K562 (cell line): Measurements from ENCODE around the gene SYCN. TPM values are rescaled to one million over a fixed set of nuclear protein-coding genes. Genes with fewer than 3 reads are reported as not detected.

ENCODE experiments used
- E2F3 ChIP-seq: fragments of 250-450 bp; sonication (Bioruptor Pico); IDR thresholded peaks from 2 replicates; pipeline ENCODE4 v1.4.0; 2020; ENCODE audit warnings: mild to moderate bottlenecking
- GABPB1 ChIP-seq: sonication (generic); formaldehyde crosslinking; IDR thresholded peaks from 2 replicates; pipeline ENCODE4 v1.8.0; 2022; ENCODE audit warnings: mild to moderate bottlenecking, missing genetic modification reagents
- HCFC1 ChIP-seq: IDR thresholded peaks from 2 replicates; pipeline ENCODE4 v1.6.1; 2012; ENCODE audit warnings: low read depth, low read length, improper control_type of control experiment
- HDAC2 ChIP-seq: fragments of 450-650 bp; IDR thresholded peaks from 2 replicates; pipeline ENCODE4 v1.6.1; 2016; ENCODE audit warnings: mild to moderate bottlenecking
- HNRNPL ChIP-seq: fragments of 200-400 bp; formaldehyde crosslinking; IDR thresholded peaks from 2 replicates; pipeline ENCODE4 v1.6.1; 2017; ENCODE audit warnings: low read depth, mild to moderate bottlenecking, low read length
- ID3 ChIP-seq, 2 experiments: fragments of 250-450 bp in 1 of 2; fragments of 450-650 bp in 1 of 2; sonication (Bioruptor Pico) in 1 of 2; IDR thresholded peaks; 2 replicates each; pipeline versions ENCODE4 v1.6.1 to v1.8.0; 2016 to 2021; ENCODE audit warnings: mild to moderate bottlenecking in 2 of 2, moderate library complexity in 2 of 2, missing compliant biosample characterization in 1 of 2, missing genetic modification characterization in 1 of 2
- KDM2B ChIP-seq: fragments of 250-450 bp; sonication (Bioruptor Pico); IDR thresholded peaks from 2 replicates; pipeline ENCODE4 v1.8.0; 2021; ENCODE audit warnings: mild to moderate bottlenecking, moderate library complexity
- MAZ ChIP-seq, 2 experiments: fragments of 450-650 bp in 1 of 2; sonication (generic) in 1 of 2; formaldehyde crosslinking; IDR thresholded peaks in 1 of 2; conservative IDR thresholded peaks in 1 of 2; 2 replicates each; pipeline versions ENCODE4 v1.4.0 to v1.5.0; 2020; ENCODE audit warnings: mild to moderate bottlenecking in 1 of 2, missing genetic modification reagents in 1 of 2
- REST ChIP-seq, 2 experiments: fragments of 450-650 bp; formaldehyde crosslinking in 1 of 2; IDR thresholded peaks; 2 replicates each; pipeline versions ENCODE4 v1.4.0 to v1.6.1; 2014 to 2020; ENCODE audit warnings: mild to moderate bottlenecking in 2 of 2, borderline replicate concordance in 1 of 2, low read depth in 1 of 2
- ZBTB33 ChIP-seq: sonication (generic); formaldehyde crosslinking; IDR thresholded peaks from 2 replicates; pipeline ENCODE4 v1.8.1; 2023; ENCODE audit warnings: mild to moderate bottlenecking, missing genetic modification reagents
- ZKSCAN3 ChIP-seq: fragments of 250-450 bp; sonication (Bioruptor Pico); IDR thresholded peaks from 2 replicates; pipeline ENCODE4 v1.4.0; 2020
- ZNF551 ChIP-seq: fragments of 250-450 bp; sonication (Bioruptor Pico); IDR thresholded peaks from 2 replicates; pipeline ENCODE4 v1.5.0; 2021; ENCODE audit warnings: mild to moderate bottlenecking, moderate library complexity
- ZNF57 ChIP-seq: fragments of 450-650 bp; formaldehyde crosslinking; IDR thresholded peaks from 2 replicates; pipeline ENCODE4 v1.4.0; 2020; ENCODE audit warnings: mild to moderate bottlenecking, moderate library complexity
- polyA plus RNA-seq, 8 experiments: library from polyadenylated mRNA; depleted of rRNA in 4 of 8; stranded (reverse) in 5 of 8; unstranded in 3 of 8; fragments of >200 nt; fragmentation: Nextera tagmentation in 2 of 8; fragmentation: Illumina TruSeq in 1 of 8; extraction: Ambion mirVana in 2 of 8; extraction: Trizol in 1 of 8; gene quantifications; 2 replicates each; pipeline versions ENCODE4 v1.2.1 to v1.2.3, GENCODE V29; 2011 to 2014; ENCODE audit warnings: inconsistent platforms in 1 of 8, missing spikeins in 1 of 8
- total RNA-seq, 7 experiments: library from RNA; depleted of rRNA in 6 of 7; stranded (reverse); fragments of >200 nt in 6 of 7; fragmentation: Illumina TruSeq in 2 of 7; extraction: Trizol in 2 of 7; gene quantifications; 2 replicates each; pipeline versions ENCODE4 v1.2.1 to v1.2.3, GENCODE V29; 2011 to 2021; ENCODE audit warnings: low replicate concordance in 1 of 7

The SYCN gene
- total and polyA plus RNA-seq, 9 of the 15 experiments (the other 6 are each of a cell fraction or from before 2014, with no cell fraction given) = not detected

GRCh38 chr19:39203372-39204341, at the start of gene SYCN (continued):
- TF ChIP-seq HNRNPL (peak; percentile 55; the same call in 1 of the 2 replicates), KDM2B (no peak), E2F3 (0 out of 2 replicates have a peak, but pooled peaks have one; percentile 38), REST (IDR thresholded peaks at IDR 0.05; ENCODE audit: borderline replicate concordance) (no peak), REST (CRISPR knock-in tag; IDR thresholded peaks at IDR 0.05; ENCODE audit: low read depth) (0 out of 2 replicates have a peak, but pooled peaks have one; percentile 41), MAZ (CRISPR knock-in tag; conservative IDR thresholded peaks at IDR 0.05 in 1 of 2, IDR thresholded peaks at IDR 0.05 in 1 of 2) (no peak), ID3 (CRISPR knock-in tag; IDR thresholded peaks at IDR 0.05) (no peak), ID3 (tag; IDR thresholded peaks at IDR 0.05) (0 out of 2 replicates have a peak, but pooled peaks have one; percentile 25), GABPB1 (CRISPR knock-in tag) (0 out of 2 replicates have a peak, but pooled peaks have one; percentile 0), ZBTB33 (peak; percentile 97), ZNF551 (no peak), HCFC1 (no peak), ZKSCAN3 (CRISPR knock-in tag) (no peak), HDAC2 (no peak), ZNF57 (CRISPR knock-in tag) (no peak)
